IPS-18a (cell line): ENCODE data around the gene PTPN9.
A peak's percentile ranks its signal among the peaks of the same experiment; 100 is the strongest.
"Not testable (repeated sequence)": the region's sequence is repeated elsewhere in the genome, so short reads cannot be mapped to it uniquely, and the experiment has no call there.

Experiments used
- H3K27ac ChIP-seq: one replicate; pipeline ENCODE4 v1.5.1; 2013; ENCODE audit warnings: low read length
- H3K27me3 ChIP-seq: one replicate; pipeline ENCODE4 v1.6.1; 2013; ENCODE audit warnings: mild to moderate bottlenecking, low read length; ENCODE audit not compliant: control insufficient read depth, insufficient read depth
- H3K36me3 ChIP-seq: one replicate; pipeline ENCODE4 v1.6.1; 2013; ENCODE audit warnings: low read depth, low read length; ENCODE audit not compliant: control insufficient read depth
- H3K4me1 ChIP-seq: one replicate; pipeline ENCODE4 v1.6.1; 2013; ENCODE audit warnings: low read depth, low read length; ENCODE audit not compliant: control insufficient read depth
- H3K4me3 ChIP-seq: one replicate; pipeline ENCODE4 v1.5.1; 2013; ENCODE audit warnings: low read length
- H3K9ac ChIP-seq: one replicate; pipeline ENCODE4 v1.6.1; 2013; ENCODE audit warnings: mild to moderate bottlenecking, low read length, moderate library complexity
- H3K9me3 ChIP-seq: one replicate; pipeline ENCODE4 v1.6.1; 2013; ENCODE audit warnings: low read depth, low read length; ENCODE audit not compliant: control insufficient read depth

PTPN9 gene

GRCh38 chr15:75577401-75578172 is 1.5 kb downstream of the PTPN9 start:
- Histone ChIP-seq H3K9me3 (no peaks in the 10 kb centered on the region), H3K36me3 (no peaks in the 10 kb centered on the region), H3K27me3 (no peaks in the 10 kb centered on the region), H3K4me1 (peaks cover 22% of the 10 kb centered on the region), H3K4me3 (peak overlapping the region; percentile 87), H3K9ac (peak overlapping the region; percentile 88), H3K27ac (peak overlapping the region; percentile 68)

GRCh38 chr15:75573648-75574384 is 5.3 kb downstream of the PTPN9 start:
- H3K36me3 ChIP-seq: no peaks in the 10 kb centered on the region
- no peak overlapping the region for H3K9ac ChIP-seq
- H3K9me3 ChIP-seq: no peaks in the 10 kb centered on the region
- no peak overlapping the region for H3K27ac ChIP-seq
- H3K4me1 ChIP-seq: peaks cover 16% of the 10 kb centered on the region
- H3K27me3 ChIP-seq: no peaks in the 10 kb centered on the region
- peak overlapping the region; percentile 25 for H3K4me3 ChIP-seq

DNA sequence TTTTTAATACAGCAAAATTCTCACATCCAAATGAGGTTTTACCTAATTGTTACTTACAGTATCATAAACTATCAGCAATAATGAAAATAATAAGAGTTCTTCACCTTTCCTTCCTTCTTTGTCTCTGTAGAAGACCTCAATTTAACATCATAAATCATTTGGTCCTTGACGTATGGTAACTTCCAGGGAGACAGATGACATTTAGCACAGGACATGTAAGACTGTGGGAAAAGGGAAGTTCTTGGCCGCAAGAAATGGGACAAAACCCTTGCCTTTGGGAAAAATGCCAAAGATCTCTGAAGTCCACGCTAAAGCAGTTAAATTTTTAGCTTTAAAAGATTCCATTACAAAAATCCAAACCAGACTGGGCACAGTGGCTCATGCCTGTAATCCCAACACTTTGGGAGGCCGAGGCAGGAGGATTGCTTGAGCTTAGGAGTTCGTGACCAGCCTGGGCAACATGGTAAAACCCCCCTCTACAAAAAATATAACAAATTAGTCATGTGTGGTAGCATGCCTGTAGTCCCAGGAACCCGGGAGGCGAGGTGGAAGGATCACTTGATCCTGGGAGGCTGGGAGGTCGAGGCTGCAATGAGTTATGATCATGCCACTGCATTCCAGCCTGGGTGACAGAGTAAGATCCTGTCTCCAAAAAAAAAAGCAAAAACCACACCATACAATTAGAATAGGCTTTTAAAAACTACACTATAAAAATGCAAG is 8.8 kb downstream of the PTPN9 start:
- no peaks in the 10 kb centered on the region for H3K9me3 ChIP-seq
- no peak overlapping the region for H3K27ac ChIP-seq
- H3K9ac ChIP-seq: no peak overlapping the region
- H3K4me3 ChIP-seq: no peak overlapping the region
- no peaks in the 10 kb centered on the region for H3K36me3 ChIP-seq
- no peaks in the 10 kb centered on the region for H3K27me3 ChIP-seq
- peaks cover 11% of the 10 kb centered on the region for H3K4me1 ChIP-seq

DNA sequence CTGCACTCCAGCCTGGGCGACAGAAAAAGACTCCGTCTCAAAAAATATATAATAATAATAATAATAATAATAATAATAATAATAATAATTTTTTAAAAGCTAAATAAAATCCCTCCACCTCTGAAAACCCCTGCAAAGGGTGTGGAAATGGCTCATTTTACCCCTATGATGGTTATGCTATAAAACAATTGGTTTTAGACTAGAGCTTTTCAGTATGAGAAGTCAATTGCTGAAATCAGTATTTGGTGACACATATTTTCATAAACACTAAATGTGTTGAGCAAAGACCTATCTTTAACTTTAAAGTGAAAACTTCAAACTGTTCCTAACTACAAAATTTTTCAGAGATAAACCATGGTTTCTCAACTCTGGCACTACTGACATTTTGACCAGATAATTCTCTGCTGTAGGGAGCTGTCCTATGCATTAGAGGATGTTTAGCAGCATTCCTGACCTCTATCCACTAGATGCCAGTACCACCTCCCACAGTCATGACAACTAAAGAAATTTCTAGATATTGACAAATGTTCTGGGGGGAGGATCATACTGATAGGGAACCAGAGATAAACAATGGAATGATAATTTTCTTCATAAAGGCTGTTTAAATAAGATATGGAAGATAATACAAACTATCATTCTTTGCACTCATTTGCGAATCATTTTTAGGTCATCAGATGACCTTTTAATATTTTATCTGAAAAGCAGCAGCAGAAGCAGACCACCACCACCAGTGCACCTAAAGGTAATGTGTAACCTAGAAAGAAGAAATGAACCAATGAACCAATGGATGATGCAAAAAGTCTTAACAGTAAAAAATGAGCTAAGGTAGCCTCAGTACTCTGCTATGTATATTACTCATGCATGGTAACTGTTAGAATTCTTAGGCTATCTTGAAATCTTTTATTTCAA is 13.8 kb downstream of the PTPN9 start:
- no peaks in the 10 kb centered on the region for H3K9me3 ChIP-seq
- H3K4me1 ChIP-seq: no peaks in the 10 kb centered on the region
- H3K27ac ChIP-seq: no peak overlapping the region
- no peaks in the 10 kb centered on the region for H3K36me3 ChIP-seq
- no peak overlapping the region for H3K9ac ChIP-seq
- no peaks in the 10 kb centered on the region for H3K27me3 ChIP-seq
- H3K4me3 ChIP-seq: no peak overlapping the region

DNA sequence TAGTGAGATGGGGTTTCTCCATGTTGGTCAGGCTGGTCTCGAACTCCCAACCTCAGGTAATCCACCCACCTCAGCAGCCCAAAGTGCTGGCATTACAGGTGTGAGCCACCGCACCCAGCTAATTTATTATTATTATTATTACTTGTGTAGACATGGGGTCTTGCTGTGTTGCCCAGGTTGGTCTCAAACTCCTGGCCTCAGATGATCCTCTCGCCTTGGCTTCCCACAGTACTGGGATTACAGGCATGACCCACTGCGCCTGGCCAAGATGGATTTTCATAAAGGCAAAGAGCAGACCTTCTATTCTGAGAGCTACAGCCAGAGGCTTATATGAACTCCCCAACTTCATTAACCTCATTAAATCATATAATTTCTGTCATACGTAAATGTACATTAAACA is 17.2 kb downstream of the PTPN9 start:
- H3K36me3 ChIP-seq: no peaks in the 10 kb centered on the region
- no peak overlapping the region for H3K27ac ChIP-seq
- H3K9me3 ChIP-seq: no peaks in the 10 kb centered on the region
- no peak overlapping the region for H3K9ac ChIP-seq
- no peak overlapping the region for H3K4me3 ChIP-seq
- no peaks in the 10 kb centered on the region for H3K27me3 ChIP-seq
- H3K4me1 ChIP-seq: no peaks in the 10 kb centered on the region

- H3K9ac ChIP-seq, H3K4me3 ChIP-seq, H3K27me3 ChIP-seq, H3K9me3 ChIP-seq, H3K27ac ChIP-seq, H3K36me3 ChIP-seq, H3K4me1 ChIP-seq: not testable (repeated sequence)
These were observed 19.8 kb downstream of the PTPN9 start for GRCh38 chr15:75559360-75559759.

DNA sequence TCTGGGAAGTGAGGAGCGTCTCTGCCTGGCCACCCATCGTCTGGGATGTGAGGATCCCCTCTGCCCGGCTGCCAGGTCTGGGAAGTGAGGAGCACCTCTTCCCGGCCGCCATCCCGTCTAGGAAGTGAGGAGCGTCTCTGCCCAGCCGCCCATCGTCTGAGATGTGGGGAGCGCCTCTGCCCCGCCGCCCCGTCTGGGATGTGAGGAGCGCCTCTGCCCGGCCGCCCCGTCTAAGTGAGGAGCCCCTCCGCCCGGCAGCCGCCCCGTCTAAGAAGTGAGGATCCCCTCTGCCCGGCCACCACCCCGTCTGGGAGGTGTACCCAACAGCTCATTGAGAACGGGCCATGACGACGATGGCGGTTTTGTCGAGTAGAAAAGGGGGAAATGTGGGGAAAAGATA is 20.2 kb downstream of the PTPN9 start:
- not testable (repeated sequence) for H3K27me3 ChIP-seq, H3K4me3 ChIP-seq, H3K9ac ChIP-seq, H3K36me3 ChIP-seq, H3K27ac ChIP-seq, H3K4me1 ChIP-seq, H3K9me3 ChIP-seq

DNA sequence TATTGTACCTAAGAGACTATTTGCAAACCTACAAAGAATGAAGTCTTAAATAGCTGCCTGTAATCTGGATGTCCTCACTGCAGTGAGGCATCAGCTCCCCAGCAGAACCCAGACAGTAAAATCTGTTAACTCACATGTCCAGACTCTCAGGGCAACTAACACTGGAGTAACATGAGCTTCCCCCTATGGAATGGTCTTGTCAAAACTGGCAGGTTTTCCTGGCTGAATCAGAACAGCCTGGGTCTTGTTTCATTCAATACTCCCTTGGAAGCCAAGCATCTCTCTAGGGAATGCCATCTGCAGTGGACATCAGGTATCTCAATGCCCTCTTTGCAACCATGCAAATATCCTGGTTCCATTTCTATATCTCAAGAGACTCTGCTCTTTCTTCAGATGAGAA is 24.4 kb downstream of the PTPN9 start:
- Histone ChIP-seq H3K9me3 (no peaks in the 10 kb centered on the region), H3K27me3 (no peaks in the 10 kb centered on the region), H3K4me1 (no peaks in the 10 kb centered on the region), H3K9ac (no peak overlapping the region), H3K36me3 (no peaks in the 10 kb centered on the region), H3K27ac (no peak overlapping the region), H3K4me3 (no peak overlapping the region)

DNA sequence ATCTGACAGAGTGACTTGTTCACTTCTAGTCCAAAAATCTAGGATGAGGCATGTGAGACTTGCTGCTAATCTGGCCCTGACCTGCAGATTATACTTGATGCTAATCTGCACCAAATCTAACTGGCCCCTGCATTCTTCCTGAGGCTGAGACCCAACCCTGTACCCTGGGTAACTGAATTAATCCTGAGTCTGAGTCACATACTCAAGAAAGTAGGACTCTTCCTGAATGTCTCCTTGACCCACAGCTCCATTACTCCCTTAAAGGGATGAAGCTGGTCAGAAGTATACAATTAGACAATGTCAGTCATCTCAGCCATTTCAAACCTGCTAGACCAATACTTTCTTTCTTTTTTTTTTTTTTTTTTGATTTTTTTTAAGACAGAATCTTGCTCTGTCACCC is 25.5 kb downstream of the PTPN9 start:
- Histone ChIP-seq H3K4me3 (no peak overlapping the region), H3K9ac (no peak overlapping the region), H3K4me1 (no peaks in the 10 kb centered on the region), H3K27me3 (no peaks in the 10 kb centered on the region), H3K27ac (no peak overlapping the region), H3K36me3 (no peaks in the 10 kb centered on the region), H3K9me3 (no peaks in the 10 kb centered on the region)

DNA sequence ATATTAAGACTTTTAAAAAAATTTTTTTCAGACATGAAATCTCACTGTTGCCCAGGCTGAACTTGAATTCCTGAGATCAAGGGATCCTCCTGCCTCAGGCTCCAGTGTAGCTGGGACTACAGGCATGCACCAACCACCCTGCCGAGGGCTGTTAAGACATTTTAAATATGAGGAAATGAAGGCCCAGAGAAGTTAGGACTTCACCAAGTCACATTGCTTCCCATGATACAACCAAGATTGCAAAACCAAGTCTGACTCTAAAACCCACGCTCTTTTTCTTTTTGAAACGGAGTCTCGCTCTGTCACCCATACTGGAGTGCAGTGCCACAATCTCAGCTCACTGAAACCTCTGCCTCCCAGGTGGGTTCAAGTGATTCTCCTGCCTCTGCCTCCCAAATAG is 28.0 kb downstream of the PTPN9 start:
- Histone ChIP-seq H3K27me3 (no peaks in the 10 kb centered on the region), H3K4me3 (no peak overlapping the region), H3K9ac (no peak overlapping the region), H3K27ac (no peak overlapping the region), H3K4me1 (no peaks in the 10 kb centered on the region), H3K9me3 (no peaks in the 10 kb centered on the region), H3K36me3 (no peaks in the 10 kb centered on the region)

DNA sequence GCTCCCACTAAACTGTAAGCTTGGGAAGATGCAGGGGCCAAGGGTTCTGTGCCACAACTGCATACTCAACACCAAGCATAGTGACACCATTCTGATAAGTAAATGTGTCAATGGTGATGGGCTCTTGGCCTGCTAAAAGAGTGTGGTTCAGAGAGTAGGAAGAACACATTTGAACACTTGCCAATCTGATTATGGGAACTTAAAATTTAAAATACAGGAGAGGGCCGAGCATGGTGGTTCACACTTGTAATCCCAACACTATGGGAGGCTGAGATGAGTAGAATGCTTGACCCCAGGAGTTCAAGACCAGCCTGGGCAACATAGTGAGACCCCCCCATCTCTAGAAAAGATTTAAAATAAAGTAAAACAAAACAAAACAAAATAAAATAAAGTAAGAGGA is 34.1 kb downstream of the PTPN9 start:
- Histone ChIP-seq H3K4me3 (no peak overlapping the region), H3K27ac (no peak overlapping the region), H3K4me1 (no peaks in the 10 kb centered on the region)

More for the DNA sequence above, 34.1 kb downstream of the PTPN9 start:
- H3K9ac ChIP-seq: no peak overlapping the region
- H3K27me3 ChIP-seq: no peaks in the 10 kb centered on the region
- peaks cover 3% of the 10 kb centered on the region for H3K36me3 ChIP-seq
- no peaks in the 10 kb centered on the region for H3K9me3 ChIP-seq
